Liver (tissue), 9 donors: ENCODE data around the gene TBX15. TPM values are rescaled to one million over a fixed set of nuclear protein-coding genes. Genes with fewer than 3 reads are reported as not detected.
A peak's percentile ranks its signal among the peaks of the same experiment; 100 is the strongest.

Source experiments
- DNase-seq: peaks from one replicate; pipeline ENCODE4 v3.0.0-alpha.2; 2017; ENCODE audit warnings: low spot score
- H3K27ac ChIP-seq, 2 donors: one replicate each; pipeline ENCODE4 v1.7.0; 2013; ENCODE audit warnings: inconsistent platforms in 2 of 2, low read length in 2 of 2, control low read depth in 1 of 2, low read depth in 1 of 2, mild to moderate bottlenecking in 1 of 2
- H3K27me3 ChIP-seq, 4 donors: one replicate each; pipeline versions ENCODE4 v1.6.1 to v1.7.0; 2013; ENCODE audit warnings: low read length in 3 of 4, inconsistent platforms in 1 of 4, mild to moderate bottlenecking in 1 of 4, moderate library complexity in 1 of 4; ENCODE audit not compliant: control insufficient read depth in 4 of 4, insufficient read depth in 4 of 4
- H3K36me3 ChIP-seq, 4 donors: one replicate each; pipeline versions ENCODE4 v1.6.1 to v1.7.0; 2013; ENCODE audit warnings: low read length in 3 of 4, mild to moderate bottlenecking in 3 of 4, low read depth in 1 of 4, moderate library complexity in 1 of 4; ENCODE audit not compliant: control insufficient read depth in 4 of 4, insufficient read depth in 3 of 4
- H3K4me1 ChIP-seq, 4 donors: one replicate each; pipeline versions ENCODE4 v1.6.1 to v1.7.0; 2013; ENCODE audit warnings: low read length in 3 of 4, mild to moderate bottlenecking in 3 of 4, moderate library complexity in 1 of 4; ENCODE audit not compliant: control insufficient read depth in 4 of 4, insufficient read depth in 4 of 4
- H3K4me3 ChIP-seq, 3 donors: one replicate each; pipeline versions ENCODE4 v1.6.1 to v1.7.0; 2013; ENCODE audit warnings: low read length in 3 of 3, control low read depth in 1 of 3, low read depth in 1 of 3, mild to moderate bottlenecking in 1 of 3
- H3K9ac ChIP-seq, 2 donors: one replicate each; pipeline ENCODE4 v1.7.0; 2013; ENCODE audit warnings: low read length in 2 of 2, mild to moderate bottlenecking in 2 of 2, moderate library complexity in 2 of 2, control low read depth in 1 of 2, low read depth in 1 of 2
- H3K9me3 ChIP-seq, 4 donors: one replicate each; pipeline versions ENCODE4 v1.6.1 to v1.7.0; 2013; ENCODE audit warnings: low read length in 3 of 4; ENCODE audit not compliant: control insufficient read depth in 4 of 4
- ATF3 ChIP-seq: IDR thresholded peaks from 2 replicates; pipeline ENCODE4 v1.6.1; 2016; ENCODE audit warnings: antibody characterized with exemption
- CTCF ChIP-seq: fragments of 150-350 bp; IDR thresholded peaks from 2 replicates; pipeline ENCODE4 v1.5.1; 2017; ENCODE audit warnings: improper control_type of control experiment, low read depth, low read length; ENCODE audit not compliant: missing input control
- EGR1 ChIP-seq, 2 donors: IDR thresholded peaks; 2 replicates each; pipeline ENCODE4 v1.6.1; 2016 to 2018; ENCODE audit warnings: antibody characterized with exemption in 2 of 2, low read depth in 2 of 2
- FOXA1 ChIP-seq: IDR thresholded peaks from 2 replicates; pipeline ENCODE4 v1.6.1; 2016; ENCODE audit warnings: antibody characterized with exemption
- FOXA2 ChIP-seq: IDR thresholded peaks from 2 replicates; pipeline ENCODE4 v1.6.1; 2016; ENCODE audit warnings: antibody characterized with exemption
- GABPA ChIP-seq, 2 donors: IDR thresholded peaks in 1 of 2; conservative IDR thresholded peaks in 1 of 2; 2 replicates each; pipeline ENCODE4 v1.6.1; 2016; ENCODE audit warnings: antibody characterized with exemption in 2 of 2, mild to moderate bottlenecking in 1 of 2, moderate library complexity in 1 of 2
- HNF4A ChIP-seq, 2 donors: conservative IDR thresholded peaks; 2 replicates each; pipeline ENCODE4 v1.6.1; 2016; ENCODE audit warnings: antibody characterized with exemption in 2 of 2, mild to moderate bottlenecking in 2 of 2
- HNF4G ChIP-seq: IDR thresholded peaks from 2 replicates; pipeline ENCODE4 v1.6.1; 2016; ENCODE audit warnings: antibody characterized with exemption
- JUND ChIP-seq, 2 donors: IDR thresholded peaks; 2 replicates each; pipeline ENCODE4 v1.6.1; 2016; ENCODE audit warnings: antibody characterized with exemption in 2 of 2
- RAD21 ChIP-seq, 2 donors: IDR thresholded peaks; 2 replicates each; pipeline ENCODE4 v1.6.1; 2016; ENCODE audit warnings: antibody characterized with exemption in 2 of 2, mild to moderate bottlenecking in 2 of 2
- REST ChIP-seq: IDR thresholded peaks from 2 replicates; pipeline ENCODE4 v1.6.1; 2016; ENCODE audit warnings: antibody characterized with exemption, mild to moderate bottlenecking
- RXRA ChIP-seq, 2 donors: IDR thresholded peaks; 2 replicates each; pipeline ENCODE4 v1.6.1; 2017 to 2018; ENCODE audit warnings: antibody characterized with exemption in 2 of 2, mild to moderate bottlenecking in 1 of 2
- TAF1 ChIP-seq: conservative IDR thresholded peaks from 2 replicates; pipeline ENCODE4 v1.6.1; 2016; ENCODE audit warnings: antibody characterized with exemption, mild to moderate bottlenecking
- YY1 ChIP-seq: IDR thresholded peaks from 2 replicates; pipeline ENCODE4 v1.6.1; 2016; ENCODE audit warnings: antibody characterized with exemption, mild to moderate bottlenecking
- WGBS: extraction: QIAGEN DNeasy Blood & Tissue Kit; methylation state at CpG from one replicate; pipeline ENCODE4 v1.1.7; 2013; 5-methylcytosine and 5-hydroxymethylcytosine counted together
- polyA plus RNA-seq, 2 donors: library from polyadenylated mRNA; stranded (reverse) in 1 of 2; unstranded in 1 of 2; fragments of 200-250 nt in 1 of 2; fragments of >200 nt in 1 of 2; fragmentation: Nextera tagmentation in 1 of 2; extraction: Ambion mirVana in 1 of 2; gene quantifications; one replicate each; pipeline versions ENCODE4 v1.2.1 to v1.2.3, GENCODE V29; 2013 to 2015
- total RNA-seq, 2 donors: library from RNA; depleted of rRNA; stranded (reverse); fragments of >200 nt; gene quantifications; one replicate each; pipeline ENCODE4 v1.2.3, GENCODE V29; 2014
- TF ChIP-seq, protein P1 (sequence below): IDR thresholded peaks from 2 replicates; pipeline ENCODE4 v1.6.1; 2016; ENCODE audit warnings: antibody characterized with exemption
- TF ChIP-seq, protein P2 (sequence below): IDR thresholded peaks from 2 replicates; pipeline ENCODE4 v1.6.1; 2016; ENCODE audit warnings: antibody characterized with exemption
- donor health status: healthy.
- donor health status: healthy.
- donor health status: healthy.
- donor health status: healthy.
- donor health status: healthy.

Gene TBX15
- total and polyA plus RNA-seq, 4 donors, result 0.09 to 15.5 (median 3.5) TPM

DNA sequence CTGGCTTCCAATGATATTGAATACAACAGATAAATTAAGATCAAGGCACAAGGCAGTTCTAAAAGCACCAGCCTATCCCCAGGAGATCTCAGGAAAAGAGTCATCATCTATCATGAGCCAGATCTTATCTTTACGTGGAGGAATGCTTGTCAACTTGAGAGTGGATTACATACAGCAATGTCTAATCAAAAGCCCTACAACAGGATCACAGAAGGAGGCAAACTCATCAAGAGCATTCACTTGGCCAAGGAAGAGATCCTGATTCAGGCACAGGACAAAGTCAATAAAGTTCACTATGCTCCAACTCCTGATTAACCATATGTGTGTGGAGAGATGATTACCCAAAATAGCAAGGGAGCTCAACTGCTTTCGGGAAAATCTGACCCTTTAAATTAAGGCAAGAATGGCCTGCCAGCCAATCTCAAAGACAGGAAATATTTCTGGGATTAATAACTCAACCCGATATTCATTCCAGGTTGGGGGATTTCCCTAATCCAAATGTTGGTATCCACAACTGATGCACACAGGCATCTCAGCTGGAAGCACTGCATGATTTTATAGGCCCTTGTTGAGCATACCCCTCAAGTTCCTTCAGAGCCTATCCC, 33.7 kb downstream of the TBX15 start:
- Histone ChIP-seq H3K9ac (no peak overlapping the region), H3K4me3 (no peak overlapping the region), H3K36me3 (no peaks in the 10 kb centered on the region), H3K27ac (no peak overlapping the region), H3K27me3 (no peaks in the 10 kb centered on the region), H3K9me3 (no peaks in the 10 kb centered on the region), H3K4me1 (peaks cover 6 to 19% (median 12%) of the 10 kb centered on the region in 4 donors)
- no peak for TF ChIP-seq JUND (IDR thresholded peaks at IDR 0.05)
- TF ChIP-seq, protein P1, sequence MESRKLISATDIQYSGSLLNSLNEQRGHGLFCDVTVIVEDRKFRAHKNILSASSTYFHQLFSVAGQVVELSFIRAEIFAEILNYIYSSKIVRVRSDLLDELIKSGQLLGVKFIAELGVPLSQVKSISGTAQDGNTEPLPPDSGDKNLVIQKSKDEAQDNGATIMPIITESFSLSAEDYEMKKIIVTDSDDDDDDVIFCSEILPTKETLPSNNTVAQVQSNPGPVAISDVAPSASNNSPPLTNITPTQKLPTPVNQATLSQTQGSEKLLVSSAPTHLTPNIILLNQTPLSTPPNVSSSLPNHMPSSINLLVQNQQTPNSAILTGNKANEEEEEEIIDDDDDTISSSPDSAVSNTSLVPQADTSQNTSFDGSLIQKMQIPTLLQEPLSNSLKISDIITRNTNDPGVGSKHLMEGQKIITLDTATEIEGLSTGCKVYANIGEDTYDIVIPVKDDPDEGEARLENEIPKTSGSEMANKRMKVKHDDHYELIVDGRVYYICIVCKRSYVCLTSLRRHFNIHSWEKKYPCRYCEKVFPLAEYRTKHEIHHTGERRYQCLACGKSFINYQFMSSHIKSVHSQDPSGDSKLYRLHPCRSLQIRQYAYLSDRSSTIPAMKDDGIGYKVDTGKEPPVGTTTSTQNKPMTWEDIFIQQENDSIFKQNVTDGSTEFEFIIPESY, result no peak
- no peak for TF ChIP-seq FOXA2
- no peak for TF ChIP-seq GABPA (IDR thresholded peaks at IDR 0.05 in 1 of 2, conservative IDR thresholded peaks at IDR 0.05 in 1 of 2)
- TF ChIP-seq, protein P2, sequence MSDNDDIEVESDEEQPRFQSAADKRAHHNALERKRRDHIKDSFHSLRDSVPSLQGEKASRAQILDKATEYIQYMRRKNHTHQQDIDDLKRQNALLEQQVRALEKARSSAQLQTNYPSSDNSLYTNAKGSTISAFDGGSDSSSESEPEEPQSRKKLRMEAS, result no peak
- no peak for TF ChIP-seq REST
- no peak for TF ChIP-seq HNF4A (conservative IDR thresholded peaks at IDR 0.05)
- TF ChIP-seq FOXA1, result no peak
- no peak for TF ChIP-seq CTCF
- TF ChIP-seq ATF3, result no peak
- no peak for TF ChIP-seq EGR1 (IDR thresholded peaks at IDR 0.05; ENCODE audit: low read depth in 2 of 2)
- WGBS, result 89% methylated on average over 3 of the region's 3 CpGs
- DNase-seq, result no peak

DNA sequence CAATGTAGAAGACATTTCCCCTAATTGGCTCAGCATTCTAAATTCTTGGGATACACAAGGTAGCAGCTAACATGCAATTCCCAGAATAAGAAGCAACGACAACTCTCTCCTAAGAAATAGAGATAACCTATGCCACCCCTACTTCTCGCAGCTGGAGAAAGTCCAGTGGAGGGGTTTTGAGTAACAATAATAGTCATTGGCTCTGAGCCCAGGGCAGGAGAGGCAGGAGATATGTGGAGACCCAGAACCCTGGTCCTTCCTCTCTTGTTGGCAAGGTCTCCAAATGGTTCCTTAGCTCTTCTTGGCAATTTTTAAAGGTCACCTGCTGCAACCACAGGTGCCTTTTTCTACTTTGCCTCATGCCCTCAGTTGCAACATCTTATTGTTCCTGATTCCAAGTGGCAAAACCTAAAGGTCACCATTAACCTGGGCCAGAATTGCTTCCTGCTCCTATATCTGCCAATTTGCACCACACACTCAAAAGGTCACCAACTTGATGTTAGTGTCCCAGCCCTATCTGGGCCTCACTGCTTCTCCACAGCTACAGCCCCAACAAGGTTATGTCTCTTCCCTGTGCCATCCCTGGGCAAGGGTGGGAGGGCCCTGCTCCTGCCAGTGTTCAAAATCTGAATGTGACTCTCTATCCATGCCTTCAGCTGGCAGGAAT, 36.7 kb downstream of the TBX15 start:
- no peaks in the 10 kb centered on the region for H3K27me3 ChIP-seq
- peaks cover 0 to 8% (median 5%) of the 10 kb centered on the region in 4 donors for H3K4me1 ChIP-seq
- no peaks in the 10 kb centered on the region for H3K36me3 ChIP-seq
- WGBS, result 65% methylated on average over 2 of the region's 2 CpGs
- H3K9ac ChIP-seq, result no peak overlapping the region
- no peak for DNase-seq
- no peaks in the 10 kb centered on the region for H3K9me3 ChIP-seq
- H3K4me3 ChIP-seq, result no peak overlapping the region
- H3K27ac ChIP-seq, result no peak overlapping the region
- peak; percentile 15 to 22 for TF ChIP-seq RAD21 (IDR thresholded peaks at IDR 0.05)
- TF ChIP-seq, protein P1, result no peak
- peak; percentile 50 for TF ChIP-seq HNF4G
- peak; percentile 72 to 82 for TF ChIP-seq RXRA (IDR thresholded peaks at IDR 0.05)
- no peak for TF ChIP-seq ATF3
- TF ChIP-seq FOXA1, result no peak
- peak; percentile 85 to 86 for TF ChIP-seq HNF4A (conservative IDR thresholded peaks at IDR 0.05)
- no peak for TF ChIP-seq YY1
- no peak for TF ChIP-seq EGR1 (IDR thresholded peaks at IDR 0.05; ENCODE audit: low read depth in 2 of 2)
- TF ChIP-seq GABPA (IDR thresholded peaks at IDR 0.05 in 1 of 2, conservative IDR thresholded peaks at IDR 0.05 in 1 of 2), result peak in 1 of 2 donors; percentile 22
- TF ChIP-seq, protein P2, result peak; percentile 60
- no peak for TF ChIP-seq FOXA2
- TF ChIP-seq TAF1, result no peak
- no peak for TF ChIP-seq CTCF
- no peak for TF ChIP-seq JUND (IDR thresholded peaks at IDR 0.05)
